Measurements from ENCODE around the gene ZNF837.

The ZNF837 gene

GRCh38 chr19:58372311-58373133 is 8.3 kb downstream of the ZNF837 start:
- no peak for DNase-seq (ENCODE audit: low read depth in 2 of 2)

DNA sequence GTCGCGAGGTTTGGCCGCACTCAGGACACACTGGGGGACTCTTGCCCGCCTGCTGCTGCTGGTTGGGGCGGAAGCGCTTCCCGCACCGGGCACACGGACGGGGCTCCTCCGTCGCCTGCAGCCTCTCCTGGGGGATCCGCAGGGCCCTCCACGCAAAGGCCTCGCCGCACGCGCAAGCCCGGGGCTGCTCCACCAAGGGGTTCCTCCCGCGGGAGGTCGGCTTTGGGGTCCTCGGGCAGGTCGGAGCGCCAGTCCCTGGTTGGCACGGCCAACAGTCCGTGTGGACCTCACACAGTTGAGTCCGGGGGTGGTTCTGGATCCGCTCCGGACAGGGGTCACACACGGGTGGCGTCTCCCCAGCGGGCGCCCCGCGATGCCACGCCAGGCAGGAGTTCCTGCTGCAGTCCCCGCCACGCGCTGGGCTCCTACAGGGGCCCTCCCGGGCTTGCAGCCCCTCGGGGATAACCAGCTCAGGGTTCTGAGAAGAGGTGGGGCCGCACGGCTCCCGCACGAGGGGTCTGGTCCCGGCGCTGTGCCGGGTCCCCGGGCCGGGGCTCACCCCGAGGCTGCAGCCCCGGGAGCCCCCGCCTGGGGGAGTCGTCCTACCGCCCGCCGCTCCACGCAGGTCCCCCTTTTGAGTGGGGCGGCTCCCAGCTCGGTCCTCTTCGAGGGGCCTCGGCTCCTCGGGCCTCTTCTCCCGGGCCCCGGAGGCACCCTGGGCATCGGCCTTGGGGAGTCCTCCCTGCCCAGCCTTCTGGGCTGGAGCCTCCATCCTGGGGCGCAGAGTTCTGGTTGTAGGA is 12.1 kb downstream of the ZNF837 start:
- no peak for DNase-seq (ENCODE audit: low read depth in 2 of 2)

- no peak for DNase-seq (ENCODE audit: low read depth in 2 of 2)
Observed at GRCh38 chr19:58367698-58368454, 13.0 kb downstream of the ZNF837 start.

- DNase-seq (ENCODE audit: low read depth in 2 of 2): no peak
Observed at GRCh38 chr19:58366585-58367430, 14.0 kb downstream of the ZNF837 start.

DNA sequence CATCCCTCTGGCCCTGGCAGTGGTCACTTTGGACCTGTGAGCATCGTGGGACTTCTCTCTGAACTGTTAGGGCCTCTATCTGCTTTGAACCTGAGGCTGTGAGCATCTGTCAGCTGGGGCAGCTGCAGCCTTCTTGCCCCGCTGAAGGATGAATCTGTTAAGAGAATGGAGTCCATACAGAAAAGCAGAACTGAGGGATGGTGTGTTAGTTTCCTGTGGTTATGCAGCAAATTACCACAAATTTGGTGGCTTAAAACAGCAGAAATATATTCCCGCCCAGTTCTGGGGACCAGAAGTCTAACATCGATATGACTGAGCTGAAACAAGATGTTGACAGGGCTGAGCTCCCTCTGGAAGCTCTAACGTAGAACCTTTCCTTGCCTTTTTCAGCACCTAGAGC is 16.7 kb downstream of the ZNF837 start:
- no peak for DNase-seq (ENCODE audit: low read depth in 2 of 2)

DNA sequence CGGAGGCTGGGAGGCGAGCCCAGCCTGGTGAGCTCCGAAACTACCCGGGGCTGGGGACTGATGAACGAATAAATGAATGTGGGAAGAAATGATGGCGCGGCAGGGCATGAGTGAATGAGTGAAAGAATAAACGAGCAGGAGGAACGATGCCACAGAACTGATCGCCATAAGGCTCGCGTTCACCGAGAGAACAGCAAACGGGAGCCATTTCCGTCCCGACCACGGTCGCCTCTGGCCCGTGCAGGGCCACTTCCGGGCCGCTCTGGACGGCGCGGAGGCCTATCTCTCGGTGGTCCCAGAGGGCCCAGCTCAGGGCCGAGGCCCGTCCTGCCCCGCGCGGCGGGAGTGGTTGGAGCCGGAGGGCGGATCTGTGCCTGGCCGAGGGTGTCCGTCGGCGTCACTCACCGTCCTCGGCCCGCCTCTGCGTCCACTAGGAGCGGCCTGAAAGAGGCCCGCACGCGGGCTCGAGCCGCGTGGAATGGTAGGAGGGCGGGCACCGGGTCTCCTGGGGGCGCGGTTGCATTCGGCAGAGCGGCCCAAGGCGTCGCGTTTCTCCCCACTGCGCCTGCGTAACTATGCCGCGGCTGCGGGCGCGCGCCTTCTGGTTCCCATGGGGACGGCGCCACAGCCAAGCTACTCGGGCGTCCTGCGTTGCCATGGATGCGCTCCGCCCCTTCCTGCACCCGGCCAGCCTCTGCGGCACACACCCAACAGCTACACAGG is 18.4 kb downstream of the ZNF837 start, which contains the start of gene ZNF497:
Gene ZNF497, minus strand, starts transcription at position 480 of the 723 bp plus-strand sequence. CDS start 5,116 bp downstream, outside the sequence.
- peak; percentile 91 to 96 for DNase-seq (ENCODE audit: low read depth in 2 of 2)

DNA sequence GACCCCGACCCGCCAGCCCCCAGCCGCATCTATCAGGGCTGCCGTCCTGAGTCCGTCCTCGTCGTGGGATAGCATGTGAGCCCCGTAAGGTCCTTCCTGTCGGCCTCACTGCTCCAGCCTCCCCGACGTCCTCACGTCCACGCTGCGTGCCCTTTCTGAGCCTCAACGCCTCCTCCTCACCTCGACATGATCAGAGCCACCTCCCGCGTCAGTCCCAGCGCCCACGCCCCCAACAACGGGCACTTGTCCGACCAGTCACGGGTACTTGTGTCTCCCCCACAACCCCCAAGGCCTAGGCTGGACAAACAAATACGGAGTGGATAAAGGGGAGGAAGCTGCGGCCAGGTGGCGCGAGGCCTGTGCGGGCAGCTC is 18.9 kb downstream of the ZNF837 start:
- peak in 1 of 2 donors; percentile 52 for DNase-seq (ENCODE audit: low read depth in 2 of 2)

DNA sequence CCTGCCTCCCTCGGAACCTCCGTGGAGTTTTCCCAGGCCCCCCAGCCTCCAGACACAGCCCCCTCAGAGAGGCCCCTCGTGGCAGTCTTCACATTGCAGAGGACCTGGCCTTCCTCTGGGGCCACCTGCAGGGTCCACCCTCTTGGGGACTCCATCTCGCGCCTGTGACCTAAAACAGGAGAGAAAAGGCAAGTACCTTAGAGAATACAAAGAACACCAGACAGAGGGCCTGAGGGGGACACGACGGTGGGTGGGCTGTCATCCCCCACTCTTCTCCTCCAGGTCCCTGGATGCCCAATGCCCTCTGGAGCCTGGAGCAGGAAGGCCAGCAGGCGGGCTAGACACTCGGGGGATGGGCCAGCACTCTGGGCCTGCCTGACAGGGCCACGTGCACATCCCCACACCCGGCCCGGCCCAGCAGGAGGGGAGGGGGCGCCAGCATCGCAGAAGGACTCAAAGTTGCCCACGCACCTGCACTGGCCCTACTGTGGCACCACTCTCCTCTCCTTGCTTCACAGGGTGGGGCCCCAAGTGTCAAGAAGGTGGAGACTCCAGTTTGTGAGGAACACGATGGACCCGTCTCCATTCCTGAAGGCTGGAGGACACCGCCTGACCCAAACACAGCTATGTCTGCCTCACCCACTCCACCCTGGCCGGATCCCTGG is 23.2 kb downstream of the ZNF837 start:
- DNase-seq (ENCODE audit: low read depth in 2 of 2): no peak

DNA sequence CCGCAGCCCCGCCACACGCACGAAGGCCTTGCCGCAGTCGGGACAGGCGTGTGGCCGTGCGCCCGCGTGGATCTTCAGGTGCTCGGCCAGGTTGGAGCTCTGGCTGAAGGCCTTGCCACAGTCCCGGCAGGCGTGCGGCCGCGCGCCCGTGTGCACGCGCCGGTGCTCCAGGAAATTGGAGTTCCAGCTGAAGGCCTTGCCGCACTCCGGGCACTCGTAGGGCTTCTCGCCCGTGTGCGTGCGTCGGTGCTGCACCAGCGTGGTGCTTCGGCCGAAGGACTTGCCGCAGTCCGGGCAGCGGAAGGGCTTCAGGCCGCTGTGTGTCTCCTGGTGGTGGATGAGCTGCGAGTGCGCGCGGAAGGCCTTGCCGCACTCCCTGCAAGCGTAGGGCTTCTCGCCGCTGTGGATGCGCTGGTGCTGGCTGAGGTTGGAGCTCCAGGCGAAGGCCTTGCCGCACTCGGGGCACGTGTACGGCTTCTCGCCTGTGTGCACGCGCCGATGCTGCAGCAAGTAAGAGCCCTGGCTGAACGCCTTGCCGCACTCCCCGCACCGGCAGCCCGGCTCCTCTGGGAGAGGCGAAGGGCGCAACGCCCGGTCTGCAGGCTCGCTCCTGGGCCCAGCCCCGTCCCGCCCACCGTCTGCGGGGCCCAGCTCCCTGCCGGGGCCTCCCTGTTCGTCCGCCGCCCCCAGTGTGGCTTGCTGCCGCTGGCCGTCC is 23.9 kb downstream of the ZNF837 start:
- DNase-seq (ENCODE audit: low read depth in 2 of 2): no peak

GRCh38 chr19:58355908-58356765 is 24.7 kb downstream of the ZNF837 start:
- peak in 1 of 2 donors; percentile 20 for DNase-seq (ENCODE audit: low read depth in 2 of 2)

DNA sequence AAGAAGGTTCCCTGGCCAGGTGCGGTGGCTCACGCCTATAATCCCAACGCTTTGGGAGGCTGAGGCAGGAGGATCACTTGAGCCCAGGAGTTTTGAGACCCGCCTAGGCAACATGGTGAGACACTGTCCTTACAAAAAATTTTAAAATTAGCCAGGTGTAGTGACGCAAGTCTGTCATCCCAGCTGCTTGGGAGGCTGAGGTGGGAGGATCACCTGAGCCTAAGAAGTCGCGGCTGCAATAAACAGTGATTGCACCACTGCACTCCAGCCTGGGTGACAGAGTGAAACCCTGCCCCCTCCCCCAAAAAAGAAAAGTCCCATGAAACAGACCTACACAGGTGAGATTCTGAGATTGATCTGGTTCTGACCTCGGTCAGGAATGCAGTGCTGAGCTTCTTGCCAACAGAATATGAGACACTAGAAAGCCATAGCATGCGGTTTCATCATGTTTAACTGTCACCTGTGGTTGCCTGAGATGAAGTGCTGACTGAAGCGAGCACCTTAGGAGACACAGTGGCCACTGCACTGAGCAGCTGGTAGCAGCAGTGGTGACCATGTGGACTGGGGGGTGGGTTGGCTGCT is 25.5 kb downstream of the ZNF837 start:
- no peak for DNase-seq (ENCODE audit: low read depth in 2 of 2)

DNA sequence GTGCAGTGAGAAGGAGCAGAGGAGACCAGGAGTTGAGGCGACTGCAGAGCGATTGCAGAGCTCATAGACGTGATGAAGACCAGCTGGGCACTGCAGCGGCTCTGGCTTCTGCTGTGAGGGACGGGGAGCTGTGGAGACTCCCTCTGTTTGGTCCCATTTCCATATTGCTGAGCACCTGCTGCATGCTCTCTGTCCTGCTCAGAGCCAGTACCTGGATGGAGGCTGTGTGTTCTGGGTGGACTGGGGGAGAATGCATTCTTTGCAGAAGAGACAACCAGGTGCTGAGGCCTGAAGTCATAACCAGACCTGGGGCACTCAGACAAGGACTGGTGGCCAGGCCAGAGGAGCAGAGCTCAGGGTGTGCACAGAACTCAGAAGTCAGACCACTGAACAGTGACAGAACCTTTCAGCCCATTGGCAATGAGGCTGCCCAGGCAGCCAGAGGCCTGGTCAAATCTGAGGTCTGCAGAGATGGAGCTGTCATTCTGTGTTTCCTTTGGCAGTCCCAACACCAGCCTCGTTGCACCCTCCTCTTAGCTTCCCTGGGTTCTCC is 26.3 kb downstream of the ZNF837 start:
- no peak for DNase-seq (ENCODE audit: low read depth in 2 of 2)

GRCh38 chr19:58353717-58354477 is 26.9 kb downstream of the ZNF837 start:
- DNase-seq (ENCODE audit: low read depth in 2 of 2): no peak

DNA sequence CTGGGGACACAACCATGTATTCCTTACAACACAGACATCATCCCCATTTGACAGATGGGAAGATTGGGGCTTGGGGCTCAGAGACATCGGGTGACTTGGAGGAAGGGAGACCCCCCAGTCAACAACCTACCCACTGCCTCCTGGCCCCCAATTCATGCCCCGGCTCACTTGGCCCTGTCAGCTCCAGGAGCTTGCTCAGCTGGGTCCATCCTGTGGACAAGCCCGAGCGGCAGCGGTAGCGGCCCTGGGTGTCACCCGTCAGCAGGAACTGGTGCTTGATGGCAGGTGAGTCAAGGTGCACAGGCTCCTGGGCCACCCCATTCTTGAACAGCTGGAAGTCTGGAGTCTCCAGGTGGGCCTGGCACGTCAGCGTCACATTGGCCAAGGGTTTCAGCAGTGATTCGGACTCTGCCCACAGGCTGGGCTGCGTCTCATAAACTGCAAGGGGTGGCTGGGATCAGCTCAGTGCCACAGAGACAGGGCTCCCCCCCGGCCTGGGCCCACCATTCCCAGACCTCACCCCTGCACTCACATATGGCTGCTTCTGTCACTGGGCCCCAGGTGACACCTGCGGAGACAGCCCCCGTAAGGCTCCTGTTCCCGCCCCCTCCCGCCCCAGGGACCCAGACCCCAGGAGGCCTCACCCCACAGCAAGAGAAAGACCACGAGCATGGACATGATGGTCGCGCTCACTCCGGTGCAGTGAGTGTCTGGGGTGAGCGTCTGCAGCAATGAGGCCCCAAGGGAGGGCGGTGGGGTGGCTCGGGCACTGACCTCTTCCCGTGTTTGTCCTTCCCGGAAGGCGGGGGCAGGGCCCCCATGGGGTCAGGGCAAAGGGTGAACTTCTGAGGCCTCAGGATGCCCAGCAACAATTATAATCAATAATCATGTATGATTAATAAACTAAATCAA is 27.8 kb downstream of the ZNF837 start, which contains the start of gene A1BG:
Gene A1BG, minus strand, starts transcription at position 733 of the 912 bp plus-strand sequence. Its CDS starts 55 bp downstream, at position 678.
- no peak for DNase-seq (ENCODE audit: low read depth in 2 of 2)

DNA sequence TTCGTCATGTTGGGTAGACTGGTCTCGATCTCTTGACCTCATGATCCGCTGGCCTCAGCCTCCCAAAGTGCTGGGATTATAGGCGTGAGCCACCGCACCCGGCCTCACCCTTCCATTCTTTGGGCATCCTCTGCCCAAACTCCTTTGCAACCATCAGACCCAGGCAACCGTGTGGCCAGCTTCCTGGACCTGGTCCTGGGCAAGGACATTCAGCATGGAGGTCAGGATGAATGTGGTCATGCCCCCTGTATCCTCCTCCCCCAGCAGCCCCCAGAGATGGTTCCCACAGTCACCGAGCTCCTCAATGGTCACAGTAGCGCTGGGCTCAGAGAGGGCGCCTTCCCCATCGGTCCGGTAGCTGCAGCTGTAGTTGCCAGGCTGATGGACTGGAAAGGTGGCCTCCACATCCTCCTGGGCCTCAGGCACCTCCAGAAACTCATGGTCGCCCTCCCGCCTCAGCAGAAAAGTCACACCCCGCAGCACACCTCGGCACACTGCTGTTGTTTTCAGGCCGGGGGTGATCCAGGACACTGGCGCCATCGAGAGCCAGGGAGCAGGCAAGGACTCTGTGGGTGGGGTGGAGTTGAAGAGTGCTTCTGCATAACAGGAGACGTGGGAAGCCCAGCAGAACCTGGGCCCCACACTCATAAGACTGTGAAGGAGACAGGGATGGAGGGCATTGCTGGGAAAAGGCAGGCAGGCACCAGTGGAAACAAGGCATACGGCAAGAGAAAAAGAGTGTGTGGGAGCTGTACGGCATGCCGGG is 28.7 kb downstream of the ZNF837 start:
- no peak for DNase-seq (ENCODE audit: low read depth in 2 of 2)
